ENCODE measurements around the gene SGCA.
A peak's percentile ranks its signal among the peaks of the same experiment; 100 is the strongest.

SGCA gene

GRCh38 chr17:50134206-50135110, 31.3 kb upstream of the SGCA start:
- no peak for DNase-seq (ENCODE audit: low read depth in 2 of 2)

GRCh38 chr17:50135316-50136095, 30.3 kb upstream of the SGCA start:
- DNase-seq (ENCODE audit: low read depth in 2 of 2), result no peak

- no peak for DNase-seq (ENCODE audit: low read depth in 2 of 2)
Observed at GRCh38 chr17:50136096-50136687, 29.6 kb upstream of the SGCA start.

GRCh38 chr17:50137042-50137441, 28.8 kb upstream of the SGCA start:
- no peak for DNase-seq (ENCODE audit: low read depth in 2 of 2)

GRCh38 chr17:50139185-50139783, 26.5 kb upstream of the SGCA start:
- DNase-seq (ENCODE audit: low read depth in 2 of 2), result no peak

GRCh38 chr17:50139950-50140885, 25.6 kb upstream of the SGCA start:
- peak; percentile 63 to 78 for DNase-seq (ENCODE audit: low read depth in 2 of 2)

GRCh38 chr17:50141026-50141744, 24.6 kb upstream of the SGCA start:
- DNase-seq (ENCODE audit: low read depth in 2 of 2), result no peak

GRCh38 chr17:50141745-50142110, 24.1 kb upstream of the SGCA start:
- no peak for DNase-seq (ENCODE audit: low read depth in 2 of 2)

GRCh38 chr17:50143461-50144176, 22.2 kb upstream of the SGCA start:
- no peak for DNase-seq (ENCODE audit: low read depth in 2 of 2)

GRCh38 chr17:50144355-50144754, 21.4 kb upstream of the SGCA start:
- no peak for DNase-seq (ENCODE audit: low read depth in 2 of 2)

- no peak for DNase-seq (ENCODE audit: low read depth in 2 of 2)
Observed at GRCh38 chr17:50144845-50145531, 20.8 kb upstream of the SGCA start.

GRCh38 chr17:50145532-50146229, 20.1 kb upstream of the SGCA start:
- DNase-seq (ENCODE audit: low read depth in 2 of 2), result no peak

GRCh38 chr17:50146230-50146926, 19.4 kb upstream of the SGCA start:
- DNase-seq (ENCODE audit: low read depth in 2 of 2), result no peak

- DNase-seq (ENCODE audit: low read depth in 2 of 2), result no peak
Observed at GRCh38 chr17:50146927-50147665, 18.7 kb upstream of the SGCA start.

GRCh38 chr17:50147841-50148225, 18.0 kb upstream of the SGCA start:
- DNase-seq (ENCODE audit: low read depth in 2 of 2), result no peak

GRCh38 chr17:50148226-50149090, 17.3 kb upstream of the SGCA start:
- DNase-seq (ENCODE audit: low read depth in 2 of 2), result peak; percentile 55 to 78
